ENCODE results near the gene CCDC191. TPM values are rescaled to one million over a fixed set of nuclear protein-coding genes. Genes with fewer than 3 reads are reported as not detected.

Gene CCDC191
- total and polyA plus RNA-seq, 2 of the 4 experiments (the other 2 are of a cell fraction), result 0.72 to 1.1 TPM

DNA sequence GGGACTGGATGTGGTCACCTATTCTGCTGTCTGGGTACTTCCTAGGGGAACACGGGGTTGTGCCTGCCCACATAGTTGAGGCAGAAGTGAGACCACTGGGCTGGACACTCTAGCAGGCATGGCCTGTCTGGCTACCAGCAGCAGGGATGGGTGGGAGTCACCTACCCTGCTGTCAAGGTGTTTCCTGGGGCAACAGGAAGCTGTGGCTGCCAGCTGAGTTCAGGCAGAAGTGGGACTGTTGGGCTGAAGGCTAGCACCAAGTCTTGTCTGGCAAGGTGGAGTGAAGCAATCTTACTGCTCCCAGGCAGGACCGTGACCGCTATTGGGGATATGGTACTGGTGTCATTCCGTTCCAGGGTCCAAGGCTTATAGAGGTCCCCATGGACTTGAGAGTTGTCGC lies 128.8 kb downstream of the CCDC191 start:
- POLR2A ChIA-PET (ENCODE audit: unreplicated experiment), result no interaction called here
- CTCF ChIA-PET, result no interaction called here
- no peak for TF ChIP-seq MAZ (IDR thresholded peaks at IDR 0.05; ENCODE audit: borderline replicate concordance, low read depth, low read length)
- no peak for TF ChIP-seq RAD21 (IDR thresholded peaks at IDR 0.05; ENCODE audit: low read length)
- TF ChIP-seq BHLHE40 (IDR thresholded peaks at IDR 0.05; ENCODE audit: low read depth, low read length), result no peak
- TF ChIP-seq RFX5 (IDR thresholded peaks at IDR 0.05; ENCODE audit: low read depth, low read length), result no peak
- no peak for TF ChIP-seq POLR2A (IDR thresholded peaks at IDR 0.05; ENCODE audit: low read depth, low read length)
- no peak for TF ChIP-seq MXI1 (IDR thresholded peaks at IDR 0.05; ENCODE audit: borderline replicate concordance, low read depth, low read length)

More for the DNA sequence above, 128.8 kb downstream of the CCDC191 start:
- Histone ChIP-seq H3K27ac (ENCODE audit: insufficient read depth, low read length) (no peak overlapping the region), H4K5ac (ENCODE audit: low read depth, low read length) (no peak overlapping the region), H3K23ac (ENCODE audit: low read depth, low read length) (no peak overlapping the region), H3K4ac (ENCODE audit: low read depth, low read length) (no peak overlapping the region), H3K4me1 (ENCODE audit: control insufficient read depth, insufficient read depth, low read length) (no peaks in the 10 kb centered on the region), H4K91ac (ENCODE audit: insufficient read depth, low read depth, low read length) (no peak overlapping the region), H3K79me1 (ENCODE audit: low read depth in 1 of 2, low read length in 2 of 2) (no peaks in the 10 kb centered on the region), H2BK5ac (ENCODE audit: low read depth, low read length, poor library complexity, severe bottlenecking) (no peak overlapping the region), H4K8ac (ENCODE audit: low read depth in 2 of 2, low read length in 2 of 2) (no peak overlapping the region), H3K9ac (ENCODE audit: low read depth, low read length) (no peak overlapping the region), H3K4me3 (ENCODE audit: insufficient read depth, low read depth, low read length) (no peak overlapping the region), H2AK5ac (ENCODE audit: low read depth, low read length) (no peak overlapping the region), H2AFZ (replicated peaks; ENCODE audit: low read length, poor library complexity) (no peak overlapping the region), H2BK120ac (ENCODE audit: low read depth, low read length) (no peak overlapping the region), H3K4me2 (ENCODE audit: low read depth, low read length) (no peak overlapping the region), H4K20me1 (ENCODE audit: insufficient read depth, low read length) (no peaks in the 10 kb centered on the region), H2AK9ac (replicated peaks; ENCODE audit: low read depth, low read length, poor library complexity) (no peak overlapping the region), H3K9me1 (ENCODE audit: insufficient read depth, low read length) (no peaks in the 10 kb centered on the region), H2BK20ac (ENCODE audit: low read depth, low read length) (no peak overlapping the region), H3K36me3 (ENCODE audit: control insufficient read depth, insufficient read depth, low read length) (no peaks in the 10 kb centered on the region), H3K14ac (replicated peaks; ENCODE audit: low read depth, low read length) (no peak overlapping the region), H3K27me3 (ENCODE audit: control insufficient read depth, insufficient read depth, low read length) (no peaks in the 10 kb centered on the region), H2BK15ac (ENCODE audit: low read depth, low read length) (no peak overlapping the region), H3K18ac (ENCODE audit: low read depth, low read length) (no peak overlapping the region), H3K56ac (ENCODE audit: extremely low read depth, insufficient read depth, low read length) (no peak overlapping the region), H3K9me3 (ENCODE audit: control insufficient read depth, insufficient read depth, low read length) (0 out of 2 replicates have a peak, but pooled peaks cover 1% of the 10 kb centered on the region)
- ATAC-seq (ENCODE audit: low read depth), result no peak
- intact Hi-C loops (cut with micrococcal nuclease), result no loop called here
- 83% methylated on average over 1 of the region's 5 CpGs; no CpG with 5 or more reads in 1 of the 2 experiments for WGBS, 2 experiments (ENCODE audit: extremely low coverage in 2 of 2, insufficient read length in 1 of 2)
- dilution Hi-C loops (cut with HindIII; ENCODE audit: low sequenced_read_pairs, unreplicated experiment), result no loop called here
- in situ Hi-C loops (cut with MboI; ENCODE audit: low sequenced_read_pairs), result no loop called here
- DNase-seq, result no peak
- BruUV-seq (replicated peaks), result no TSS peak
